GM12878 (cell line): ENCODE measurements around the gene MGAT4B. TPM values are rescaled to one million over a fixed set of nuclear protein-coding genes. Genes with fewer than 3 reads are reported as not detected.
A peak's percentile ranks its signal among the peaks of the same experiment; 100 is the strongest.

Source experiments
- ATAC-seq: fragments of 200-7000 bp; cut with Tn5 transposase; 3 replicates; pipeline ENCODE4 v1.9.1; 2020; ENCODE audit warnings: mild to moderate bottlenecking, moderate library complexity
- BruUV-seq: library from RNA; stranded (reverse); fragments of 400-500 nt; replicated peaks from 2 replicates; lab custom pipeline; 2021; lab: Mats Ljungman, UMichigan
- CTCF ChIA-PET: fragments of 300-600 bp; sonication (Branson Sonifier 250); formaldehyde crosslinking; extraction: SDS; loops from one replicate; lab custom pipeline; 2021; ENCODE audit warnings: inconsistent platforms; lab: Yijun Ruan, JAX
- POLR2A ChIA-PET: fragments of 350-600 bp; formaldehyde crosslinking; extraction: SDS; loops from one replicate; lab custom pipeline; 2021; ENCODE audit warnings: inconsistent platforms; lab: Charles Lee
- RAD21 ChIA-PET: fragments of 300-600 bp; sonication (Branson Sonifier 250); formaldehyde crosslinking; loops from one replicate; lab custom pipeline; 2023; ENCODE audit warnings: antibody characterized with exemption; ENCODE audit not compliant: unreplicated experiment; lab: Charles Lee
- SMC1A ChIA-PET: fragments of 300-600 bp; sonication (Branson Sonifier 250); formaldehyde crosslinking; loops from one replicate; lab custom pipeline; 2023; ENCODE audit not compliant: unreplicated experiment, uncharacterized antibody; lab: Charles Lee
- DNase-seq: peaks from one replicate; pipeline ENCODE4 v3.0.0-alpha.2; 2011; ENCODE audit warnings: low read depth, low spot score
- FAIRE-seq: peaks from 3 replicates; lab custom pipeline; 2011; peaks lifted over from hg19 to GRCh38; lab: Jason Lieb, UNC
- H2AFZ ChIP-seq: 2 replicates; pipeline ENCODE4 v1.6.0; 2011; ENCODE audit warnings: low read depth, low read length, control low read depth; ENCODE audit not compliant: control insufficient read depth
- H3K27ac ChIP-seq: 2 replicates; pipeline ENCODE4 v1.5.1; 2011; ENCODE audit warnings: control low read depth; ENCODE audit not compliant: control insufficient read depth, insufficient read depth
- H3K27me3 ChIP-seq, 2 experiments: replicated peaks in 1 of 2; 2 replicates each; pipeline versions ENCODE4 v1.6.0 to v1.6.1; 2011; ENCODE audit warnings: low read length in 1 of 2; ENCODE audit not compliant: control insufficient read depth in 2 of 2, insufficient read depth in 2 of 2
- H3K36me3 ChIP-seq, 2 experiments: 2 replicates each; pipeline ENCODE4 v1.5.1; 2011; ENCODE audit warnings: low read length in 1 of 2; ENCODE audit not compliant: control insufficient read depth in 2 of 2, insufficient read depth in 2 of 2
- H3K4me1 ChIP-seq: 2 replicates; pipeline ENCODE4 v1.6.1; 2011; ENCODE audit warnings: mild to moderate bottlenecking, low read length, moderate library complexity, mixed read lengths; ENCODE audit not compliant: control insufficient read depth, insufficient read depth
- H3K4me2 ChIP-seq: 2 replicates; pipeline ENCODE4 v1.6.0; 2011; ENCODE audit warnings: control low read depth; ENCODE audit not compliant: control insufficient read depth, insufficient read depth
- H3K4me3 ChIP-seq: fragments of 200-600 bp; sonication (generic); 2 replicates; pipeline ENCODE4 v1.5.1; 2016
- H3K79me2 ChIP-seq: 2 replicates; pipeline ENCODE4 v1.6.0; 2011; ENCODE audit warnings: low read length; ENCODE audit not compliant: control insufficient read depth, insufficient read depth
- H3K9ac ChIP-seq: 2 replicates; pipeline ENCODE4 v1.8.0; 2011; ENCODE audit warnings: low read length, control low read depth, mixed read lengths; ENCODE audit not compliant: control insufficient read depth, insufficient read depth
- H3K9me3 ChIP-seq: replicated peaks from 3 replicates; pipeline ENCODE4 v1.5.1; 2011; ENCODE audit warnings: mild to moderate bottlenecking, low read length; ENCODE audit not compliant: control insufficient read depth, insufficient read depth
- H4K20me1 ChIP-seq: 2 replicates; pipeline ENCODE4 v1.6.0; 2011; ENCODE audit not compliant: control insufficient read depth, insufficient read depth
- ASH2L ChIP-seq: fragments of 300-600, 200-600 bp; sonication (generic); IDR thresholded peaks from 2 replicates; pipeline ENCODE4 v1.6.1; 2017; ENCODE audit warnings: low read depth, mild to moderate bottlenecking, borderline replicate concordance
- ATF2 ChIP-seq: IDR thresholded peaks from 2 replicates; pipeline ENCODE4 v1.6.1; 2012; ENCODE audit warnings: low read length, inconsistent platforms
- BACH1 ChIP-seq: fragments of 450-650 bp; IDR thresholded peaks from 2 replicates; pipeline ENCODE4 v1.6.1; 2017; ENCODE audit warnings: mild to moderate bottlenecking, borderline replicate concordance
- BCL11A ChIP-seq: IDR thresholded peaks from 2 replicates; pipeline ENCODE4 v1.6.1; 2011; ENCODE audit warnings: low read depth, low read length
- CBX3 ChIP-seq: fragments of 200-600 bp; sonication (generic); IDR thresholded peaks from 2 replicates; pipeline ENCODE4 v1.6.1; 2016; ENCODE audit warnings: low read depth, borderline replicate concordance
- CEBPB ChIP-seq, 2 experiments: fragments of 150-350 bp in 1 of 2; IDR thresholded peaks; 2 replicates each; pipeline ENCODE4 v1.6.1; 2012 to 2014; ENCODE audit warnings: low read depth in 2 of 2, low read length in 2 of 2, borderline replicate concordance in 1 of 2, inconsistent platforms in 1 of 2
- HCFC1 ChIP-seq: fragments of 150-350 bp; IDR thresholded peaks from 2 replicates; pipeline ENCODE4 v1.6.1; 2014; ENCODE audit warnings: low read length
- KLF5 ChIP-seq: fragments of 450-650 bp; IDR thresholded peaks from 2 replicates; pipeline ENCODE4 v1.6.1; 2014; ENCODE audit warnings: mild to moderate bottlenecking; ENCODE audit not compliant: partially characterized antibody
- MTA2 ChIP-seq: fragments of 450-650 bp; IDR thresholded peaks from 2 replicates; pipeline ENCODE4 v1.6.1; 2016; ENCODE audit warnings: low read depth, mild to moderate bottlenecking, moderate library complexity
- MTA3 ChIP-seq: IDR thresholded peaks from 2 replicates; pipeline ENCODE4 v1.6.1; 2012; ENCODE audit warnings: low read length, inconsistent platforms, borderline replicate concordance
- MYB ChIP-seq: fragments of 150-350 bp; IDR thresholded peaks from 2 replicates; pipeline ENCODE4 v1.6.1; 2014; ENCODE audit warnings: mild to moderate bottlenecking, low read depth, low read length, borderline replicate concordance
- MYC ChIP-seq: IDR thresholded peaks from 2 replicates; pipeline ENCODE4 v1.6.1; 2011; ENCODE audit warnings: mild to moderate bottlenecking, low read length, moderate library complexity, inconsistent platforms; ENCODE audit not compliant: insufficient read depth, insufficient replicate concordance, insufficient read length, severe bottlenecking
- RAD21 ChIP-seq: IDR thresholded peaks from 2 replicates; pipeline ENCODE4 v1.6.1; 2011; ENCODE audit warnings: mild to moderate bottlenecking, low read depth, low read length, moderate library complexity; ENCODE audit not compliant: insufficient read depth
- RAD51 ChIP-seq: fragments of 450-650 bp; IDR thresholded peaks from 2 replicates; pipeline ENCODE4 v1.6.1; 2016; ENCODE audit warnings: moderate library complexity, mild to moderate bottlenecking, inconsistent platforms
- RFX5 ChIP-seq: IDR thresholded peaks from 2 replicates; pipeline ENCODE4 v1.6.1; 2011; ENCODE audit warnings: low read depth, low read length, improper control_type of control experiment
- RUNX3 ChIP-seq: IDR thresholded peaks from 2 replicates; pipeline ENCODE4 v1.6.1; 2012; ENCODE audit warnings: low read length, inconsistent platforms
- SMARCA5 ChIP-seq: fragments of 450-650 bp; IDR thresholded peaks from 2 replicates; pipeline ENCODE4 v1.6.1; 2017; ENCODE audit warnings: mild to moderate bottlenecking
- SREBF1 ChIP-seq: IDR thresholded peaks from 2 replicates; pipeline ENCODE4 v1.6.1; 2012; ENCODE audit warnings: mild to moderate bottlenecking, low read length
- SUPT20H ChIP-seq: IDR thresholded peaks from 2 replicates; pipeline ENCODE4 v1.6.1; 2011; ENCODE audit warnings: low read depth, mild to moderate bottlenecking, low read length, moderate library complexity, borderline replicate concordance; ENCODE audit not compliant: control insufficient read depth
- ZNF207 ChIP-seq: fragments of 450-650 bp; IDR thresholded peaks from 2 replicates; pipeline ENCODE4 v1.6.1; 2014; ENCODE audit warnings: antibody characterized with exemption, mild to moderate bottlenecking, borderline replicate concordance
- whole genome bisulfite sequencing: methylation state at CpG from one replicate; pipeline ENCODE4 v1.1.6; 2016; ENCODE audit warnings: low lambda C conversion rate; ENCODE audit not compliant: insufficient replicate concordance, insufficient coverage; ENCODE audit errors: missing lambda C conversion rate; 5-methylcytosine and 5-hydroxymethylcytosine counted together
- in situ Hi-C: fragments of 300-500 bp; cut with MboI; formaldehyde crosslinking; loops from 9 replicates; pipeline ENCODE4 v1.14.3; 2018; ENCODE audit warnings: mixed read lengths
- intact Hi-C: fragments of 100-400 bp; cut with micrococcal nuclease; formaldehyde crosslinking; loops from one replicate; pipeline ENCODE4 v1.14.2; 2022; ENCODE audit not compliant: unreplicated experiment
- polyA plus RNA-seq, 11 experiments: library from polyadenylated mRNA; depleted of rRNA in 4 of 11; unstranded in 6 of 11; stranded (reverse) in 5 of 11; fragments of >200 nt; fragmentation: Nextera tagmentation in 4 of 11; fragmentation: Illumina TruSeq in 1 of 11; extraction: Ambion mirVana in 4 of 11; extraction: Trizol in 1 of 11; gene quantifications; 1 replicate in 1 of 11; 2 replicates in 10 of 11; pipeline versions ENCODE4 v1.2.1 to v1.2.3, GENCODE V29; 2011 to 2016; ENCODE audit warnings: inconsistent platforms in 2 of 11, missing spikeins in 2 of 11, low read depth in 1 of 11
- total RNA-seq, 4 experiments: library from RNA; depleted of rRNA in 3 of 4; stranded (reverse); fragments of >200 nt in 3 of 4; fragmentation: Illumina TruSeq in 1 of 4; extraction: Trizol in 1 of 4; gene quantifications; 2 replicates each; pipeline versions ENCODE4 v1.2.1 to v1.2.3, GENCODE V29; 2013 to 2021
- TF ChIP-seq, protein P1 (sequence below), 3 experiments: IDR thresholded peaks in 2 of 3; conservative IDR thresholded peaks in 1 of 3; 2 replicates each; pipeline ENCODE4 v1.5.1; 2011; ENCODE audit warnings: low read depth in 3 of 3, low read length in 3 of 3, mild to moderate bottlenecking in 3 of 3, control low read depth in 2 of 3, moderate library complexity in 2 of 3, inconsistent platforms in 1 of 3, mixed read lengths in 1 of 3; ENCODE audit not compliant: control insufficient read depth in 2 of 3, insufficient read depth in 1 of 3; ENCODE audit errors: extremely low read depth in 1 of 3

The MGAT4B gene
- total and polyA plus RNA-seq, 10 of the 15 experiments (the other 5 are each of a cell fraction or from before 2014, with no cell fraction given) = 0.60 to 82.5 (median 34.4) TPM; not detected in 1

DNA sequence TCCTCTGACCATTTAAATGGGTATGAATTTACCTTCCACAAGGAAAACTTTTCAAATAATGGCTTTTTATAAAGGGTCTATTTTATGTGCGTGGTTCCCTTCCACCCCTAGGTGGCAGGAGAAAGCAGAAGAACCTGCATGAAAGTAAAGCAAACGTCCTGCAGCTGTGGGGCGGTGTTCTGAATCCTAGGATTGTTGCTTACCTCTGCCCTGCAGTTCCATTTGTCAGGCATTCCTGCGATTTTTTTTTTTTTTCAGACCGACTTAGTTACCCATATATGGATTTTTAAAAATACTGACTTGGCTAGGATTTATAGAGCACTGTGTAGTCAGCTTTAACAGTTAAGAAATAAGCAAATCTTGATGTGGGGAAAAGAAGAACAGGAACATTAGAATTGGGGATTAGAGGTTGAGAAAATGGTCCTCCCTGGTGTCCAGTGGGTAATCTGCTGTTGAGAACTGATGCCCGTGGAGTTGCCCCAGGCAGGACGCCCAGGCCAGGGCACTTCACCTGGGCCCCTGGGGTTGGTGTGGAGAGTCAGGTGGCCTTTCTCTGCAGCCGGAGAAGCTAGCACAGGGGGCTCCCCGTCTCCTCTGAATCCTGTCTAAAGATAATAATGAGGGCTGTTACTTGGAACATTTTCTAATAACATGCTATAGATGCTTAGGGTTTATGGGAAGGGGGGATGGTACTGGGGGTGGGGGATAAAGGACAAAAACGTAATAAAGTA, 43.3 kb downstream of the MGAT4B start:
- ChIA-PET POLR2A (interaction anchor here (0.7 to 2.3 kb wide), 4 partner anchors 20 to 63 kb away, joined by 3 to 6 read pairs (median 4); partner anchors contain the start of genes MAML1 and SQSTM1), CTCF (interaction anchor here (0.6 to 2.6 kb wide), 35 partner anchors 8 to 527 kb away, joined by 3 to 25 read pairs (median 5); partner anchors contain the start of genes LTC4S and MAML1), SMC1A (interaction anchor here (0.6 to 1.7 kb wide), 10 partner anchors 13 to 159 kb away, joined by 3 to 4 read pairs (median 3); no protein-coding TSS in a partner anchor), RAD21 (interaction anchor here (0.8 to 2.0 kb wide), 9 partner anchors 24 to 329 kb away, joined by 3 to 9 read pairs (median 6); partner anchors contain the start of genes HNRNPH1 and MAML1)
- H3K79me2 ChIP-seq = peaks cover 33% of the 10 kb centered on the region
- H4K20me1 ChIP-seq = peaks cover 4% of the 10 kb centered on the region; the same call in 1 of the 2 replicates
- DNase-seq (no peak), FAIRE-seq (peak; percentile 13), ATAC-seq (peak; percentile 87)
- no TSS peak for BruUV-seq
- H3K9me3 ChIP-seq = no peaks in the 10 kb centered on the region
- no peak overlapping the region for H3K9ac ChIP-seq
- 30% methylated on average over 10 of the region's 10 CpGs for WGBS
- H2AFZ ChIP-seq = no peak overlapping the region
- no peak overlapping the region for H3K4me3 ChIP-seq
- in situ Hi-C loops (no loop called here), intact Hi-C loops (loop anchor here (5.0 to 10.0 kb wide), 2 partner anchors 34 to 211 kb away; no protein-coding TSS in a partner anchor)
- no peaks in the 10 kb centered on the region for H3K27me3 ChIP-seq
- peaks cover 30% of the 10 kb centered on the region for H3K4me1 ChIP-seq
- no peak overlapping the region for H3K27ac ChIP-seq
- no peak overlapping the region for H3K4me2 ChIP-seq
- peaks cover 6 to 14% of the 10 kb centered on the region in 2 experiments; a peak in 3 of 4 replicates for H3K36me3 ChIP-seq
- TF ChIP-seq ASH2L = no peak
- no peak for TF ChIP-seq SREBF1
- TF ChIP-seq MTA2 = no peak
- TF ChIP-seq BCL11A = no peak
- no peak for TF ChIP-seq KLF5
- no peak for TF ChIP-seq CEBPB (IDR thresholded peaks at IDR 0.05; ENCODE audit: borderline replicate concordance in 1 of 2, low read depth in 2 of 2, low read length in 2 of 2)
- no peak for TF ChIP-seq BACH1
- no peak for TF ChIP-seq MYC
- TF ChIP-seq CBX3 = no peak
- no peak for TF ChIP-seq RFX5
- no peak for TF ChIP-seq ZNF207
- no peak for TF ChIP-seq RUNX3
- peak; percentile 56; the same call in 1 of the 2 replicates for TF ChIP-seq SMARCA5
- TF ChIP-seq HCFC1 = no peak
- no peak for TF ChIP-seq RAD51
- peak; percentile 79 for TF ChIP-seq RAD21
- no peak for TF ChIP-seq MYB
- no peak for TF ChIP-seq ATF2
- TF ChIP-seq, protein P1, sequence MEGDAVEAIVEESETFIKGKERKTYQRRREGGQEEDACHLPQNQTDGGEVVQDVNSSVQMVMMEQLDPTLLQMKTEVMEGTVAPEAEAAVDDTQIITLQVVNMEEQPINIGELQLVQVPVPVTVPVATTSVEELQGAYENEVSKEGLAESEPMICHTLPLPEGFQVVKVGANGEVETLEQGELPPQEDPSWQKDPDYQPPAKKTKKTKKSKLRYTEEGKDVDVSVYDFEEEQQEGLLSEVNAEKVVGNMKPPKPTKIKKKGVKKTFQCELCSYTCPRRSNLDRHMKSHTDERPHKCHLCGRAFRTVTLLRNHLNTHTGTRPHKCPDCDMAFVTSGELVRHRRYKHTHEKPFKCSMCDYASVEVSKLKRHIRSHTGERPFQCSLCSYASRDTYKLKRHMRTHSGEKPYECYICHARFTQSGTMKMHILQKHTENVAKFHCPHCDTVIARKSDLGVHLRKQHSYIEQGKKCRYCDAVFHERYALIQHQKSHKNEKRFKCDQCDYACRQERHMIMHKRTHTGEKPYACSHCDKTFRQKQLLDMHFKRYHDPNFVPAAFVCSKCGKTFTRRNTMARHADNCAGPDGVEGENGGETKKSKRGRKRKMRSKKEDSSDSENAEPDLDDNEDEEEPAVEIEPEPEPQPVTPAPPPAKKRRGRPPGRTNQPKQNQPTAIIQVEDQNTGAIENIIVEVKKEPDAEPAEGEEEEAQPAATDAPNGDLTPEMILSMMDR (IDR thresholded peaks at IDR 0.05 in 2 of 3, conservative IDR thresholded peaks at IDR 0.05 in 1 of 3; ENCODE audit: control insufficient read depth in 2 of 3, extremely low read depth in 1 of 3, insufficient read depth in 1 of 3, low read depth in 3 of 3, low read length in 3 of 3) = peak; percentile 82 to 94 (median 90)
- TF ChIP-seq MTA3 = no peak
- TF ChIP-seq SUPT20H = no peak
